SK-N-SH (cell line): ENCODE measurements around the gene LCNL1. TPM values are rescaled to one million over a fixed set of nuclear protein-coding genes. Genes with fewer than 3 reads are reported as not detected.

Experiments
- CTCF ChIA-PET: fragments of 300-600, 350-600 bp; formaldehyde crosslinking; extraction: SDS; loops from one replicate; lab custom pipeline; 2021; lab: Yijun Ruan, JAX
- POLR2A ChIA-PET: fragments of 350-600 bp; sonication (Branson Sonifier 250); formaldehyde crosslinking; extraction: SDS; loops from one replicate; lab custom pipeline; 2020; ENCODE audit warnings: antibody characterized with exemption, inconsistent platforms; lab: Yijun Ruan, JAX
- DNase-seq: peaks from one replicate; pipeline ENCODE4 v3.0.0; 2012
- H2AFZ ChIP-seq: fragments of 200-600 bp; sonication (generic); 2 replicates; pipeline ENCODE4 v1.8.1; 2016; ENCODE audit warnings: antibody characterized with exemption, mild to moderate bottlenecking, low read depth
- H3F3A ChIP-seq: fragments of 200-600 bp; sonication (generic); replicated peaks from 2 replicates; pipeline ENCODE3; 2016; ENCODE audit warnings: antibody characterized with exemption, mild to moderate bottlenecking; ENCODE audit not compliant: insufficient read depth
- H3K27ac ChIP-seq, 2 experiments: fragments of 200-500 bp in 1 of 2; fragments of 200-600 bp in 1 of 2; sonication (Bioruptor generic) in 1 of 2; sonication (generic), shearing (Covaris generic) in 1 of 2; 2 replicates each; pipeline versions ENCODE4 v1.5.1 to v1.6.1; 2014 to 2016; ENCODE audit warnings: low read depth in 2 of 2, inconsistent platforms in 1 of 2, low read length in 1 of 2, mild to moderate bottlenecking in 1 of 2, mixed read lengths in 1 of 2
- H3K27me3 ChIP-seq: fragments of 200-600 bp; sonication (generic), shearing (Covaris generic); 2 replicates; pipeline ENCODE4 v1.6.1; 2016; ENCODE audit warnings: mixed run types; ENCODE audit not compliant: insufficient read depth
- H3K36me3 ChIP-seq, 2 experiments: fragments of 200-500 bp in 1 of 2; fragments of 200-600 bp in 1 of 2; sonication (Bioruptor generic) in 1 of 2; sonication (generic) in 1 of 2; replicated peaks in 1 of 2; 2 replicates each; pipeline versions ENCODE3 to v1.5.1; 2014 to 2016; ENCODE audit warnings: low read length in 1 of 2, mild to moderate bottlenecking in 1 of 2; ENCODE audit not compliant: insufficient read depth in 2 of 2, control insufficient read depth in 1 of 2
- H3K4me1 ChIP-seq, 2 experiments: fragments of 200-500 bp in 1 of 2; fragments of 200-600 bp in 1 of 2; sonication (Bioruptor generic) in 1 of 2; sonication (generic), shearing (Covaris generic) in 1 of 2; 2 replicates each; pipeline versions ENCODE4 v1.5.1 to v1.6.1; 2014 to 2016; ENCODE audit warnings: low read depth in 1 of 2, low read length in 1 of 2, mixed run types in 1 of 2; ENCODE audit not compliant: insufficient read depth in 2 of 2, control insufficient read depth in 1 of 2
- H3K4me2 ChIP-seq: fragments of 200-600 bp; sonication (generic), shearing (Covaris generic); 2 replicates; pipeline ENCODE4 v1.6.1; 2017; ENCODE audit warnings: mixed run types
- H3K4me3 ChIP-seq, 2 experiments: fragments of 200-500 bp in 1 of 2; fragments of 200-600 bp in 1 of 2; sonication (Bioruptor generic) in 1 of 2; sonication (generic), shearing (Covaris generic) in 1 of 2; 2 replicates each; pipeline versions ENCODE4 v1.5.1 to v1.8.1; 2014 to 2016; ENCODE audit warnings: low read depth in 2 of 2, inconsistent platforms in 1 of 2, low read length in 1 of 2, mild to moderate bottlenecking in 1 of 2, mixed read lengths in 1 of 2, moderate library complexity in 1 of 2
- H3K79me2 ChIP-seq: fragments of 200-600 bp; sonication (generic); 2 replicates; pipeline ENCODE4 v1.8.1; 2017; ENCODE audit warnings: mild to moderate bottlenecking; ENCODE audit not compliant: insufficient read depth
- H3K9ac ChIP-seq: fragments of 200-600 bp; sonication (generic); 2 replicates; pipeline ENCODE4 v1.6.1; 2017; ENCODE audit warnings: mixed run types
- H3K9me2 ChIP-seq: fragments of 200-600 bp; sonication (generic); 2 replicates; pipeline ENCODE4 v1.6.1; 2017; ENCODE audit warnings: mixed run types
- H3K9me3 ChIP-seq: fragments of 200-600 bp; sonication (generic); 2 replicates; pipeline ENCODE4 v1.6.1; 2017; ENCODE audit warnings: mixed run types, mild to moderate bottlenecking, moderate library complexity
- H4K20me1 ChIP-seq: fragments of 200-600 bp; sonication (generic); 2 replicates; pipeline ENCODE4 v1.6.1; 2017; ENCODE audit warnings: mild to moderate bottlenecking, mixed run types; ENCODE audit not compliant: insufficient read depth
- CHD2 ChIP-seq: fragments of 150-350 bp; IDR thresholded peaks from 2 replicates; pipeline ENCODE4 v1.6.1; 2018; ENCODE audit warnings: low read length; ENCODE audit not compliant: partially characterized antibody
- CTCF ChIP-seq: fragments of 200-600 bp; sonication (generic); IDR thresholded peaks from 2 replicates; pipeline ENCODE4 v1.6.1; 2017; ENCODE audit warnings: antibody characterized with exemption, mild to moderate bottlenecking, moderate library complexity
- EP300 ChIP-seq, 2 experiments: IDR thresholded peaks; 2 replicates each; pipeline versions ENCODE4 v1.4.0 to v1.6.1; 2012; ENCODE audit warnings: borderline replicate concordance in 1 of 2, low read depth in 1 of 2, low read length in 1 of 2
- EZH2phosphoT487 ChIP-seq: fragments of 200-600 bp; sonication (generic); IDR thresholded peaks from 2 replicates; pipeline ENCODE4 v1.6.1; 2017; ENCODE audit warnings: low read depth, mixed run types, mild to moderate bottlenecking, antibody characterized with exemption, moderate library complexity, borderline replicate concordance
- FOXJ3 ChIP-seq: sonication (generic); formaldehyde crosslinking; IDR thresholded peaks from 2 replicates; pipeline ENCODE4 v1.5.1; 2020; ENCODE audit warnings: mild to moderate bottlenecking, missing genetic modification reagents
- FOXM1 ChIP-seq: IDR thresholded peaks from 2 replicates; pipeline ENCODE4 v1.4.0; 2012; ENCODE audit warnings: low read depth, mild to moderate bottlenecking
- GABPA ChIP-seq: IDR thresholded peaks from 2 replicates; pipeline ENCODE4 v1.4.0; 2012; ENCODE audit warnings: low read depth, mild to moderate bottlenecking
- JUND ChIP-seq: IDR thresholded peaks from 2 replicates; pipeline ENCODE4 v1.4.0; 2012
- MAX ChIP-seq: IDR thresholded peaks from 2 replicates; pipeline ENCODE4 v1.4.0; 2012; ENCODE audit warnings: low read depth
- MEF2A ChIP-seq: IDR thresholded peaks from 2 replicates; pipeline ENCODE4 v1.4.0; 2012; ENCODE audit warnings: low read depth, borderline replicate concordance
- MXI1 ChIP-seq: IDR thresholded peaks from 2 replicates; pipeline ENCODE4 v1.6.1; 2012; ENCODE audit warnings: mild to moderate bottlenecking, low read depth, low read length, improper control_type of control experiment
- POLR2AphosphoS5 ChIP-seq: IDR thresholded peaks from 2 replicates; pipeline ENCODE4 v1.6.1; 2012; ENCODE audit warnings: low read depth, low read length
- RAD21 ChIP-seq: IDR thresholded peaks from 2 replicates; pipeline ENCODE4 v1.6.1; 2012; ENCODE audit warnings: mild to moderate bottlenecking, low read length
- REST ChIP-seq: IDR thresholded peaks from 2 replicates; pipeline ENCODE4 v1.6.1; 2012; ENCODE audit warnings: mild to moderate bottlenecking, low read depth, low read length, moderate library complexity
- RFX5 ChIP-seq: IDR thresholded peaks from 2 replicates; pipeline ENCODE4 v1.6.1; 2012; ENCODE audit warnings: mild to moderate bottlenecking, improper control_type of control experiment, low read length
- RXRA ChIP-seq: IDR thresholded peaks from 2 replicates; pipeline ENCODE4 v1.4.0; 2012; ENCODE audit warnings: low read depth, mild to moderate bottlenecking, borderline replicate concordance
- SMC3 ChIP-seq: IDR thresholded peaks from 2 replicates; pipeline ENCODE4 v1.6.1; 2012; ENCODE audit warnings: low read depth, low read length, improper control_type of control experiment
- TAF1 ChIP-seq: IDR thresholded peaks from 2 replicates; pipeline ENCODE4 v1.6.1; 2012; ENCODE audit warnings: low read depth, mild to moderate bottlenecking, low read length, moderate library complexity, borderline replicate concordance
- USF2 ChIP-seq: fragments of 150-350 bp; IDR thresholded peaks from 2 replicates; pipeline ENCODE4 v1.6.1; 2017; ENCODE audit warnings: antibody characterized with exemption, low read length, low read depth, borderline replicate concordance
- YY1 ChIP-seq: IDR thresholded peaks from 2 replicates; pipeline ENCODE4 v1.4.0; 2012; ENCODE audit warnings: low read depth, mild to moderate bottlenecking
- WGBS: methylation state at CpG from one replicate; pipeline ENCODE4 v1.1.6; 2017; ENCODE audit warnings: low lambda C conversion rate; 5-methylcytosine and 5-hydroxymethylcytosine counted together
- polyA plus RNA-seq, 3 experiments: library from polyadenylated mRNA; depleted of rRNA; stranded (reverse); fragments of >200 nt; gene quantifications; 2 replicates each; pipeline ENCODE4 v1.2.3, GENCODE V29; 2012

LCNL1 gene
- polyA plus RNA-seq, 1 of the 3 experiments (the other 2 are of a cell fraction) = not detected

- H3K79me2 ChIP-seq = no peaks in the 10 kb centered on the region
- WGBS = 58% methylated on average over 5 of the region's 29 CpGs
- H3K4me1 ChIP-seq = peaks cover 0 to 5% of the 10 kb centered on the region in 2 experiments; a peak in 1 of 4 replicates
- H3F3A ChIP-seq = peaks cover 1% of the 10 kb centered on the region
- H3K27ac ChIP-seq = no peak overlapping the region
- no peak overlapping the region for H3K9ac ChIP-seq
- H3K36me3 ChIP-seq = no peaks in the 10 kb centered on the region
- no peak overlapping the region for H3K4me3 ChIP-seq
- DNase-seq = no peak
- no peaks in the 10 kb centered on the region for H4K20me1 ChIP-seq
- no peaks in the 10 kb centered on the region for H3K9me2 ChIP-seq
- TF ChIP-seq EZH2phosphoT487 = no peak
- no peak for TF ChIP-seq YY1
- H3K27me3 ChIP-seq = no peaks in the 10 kb centered on the region
- no peak overlapping the region for H3K4me2 ChIP-seq
- ChIA-PET CTCF (no interaction called here), POLR2A (no interaction called here)
- no peak overlapping the region for H2AFZ ChIP-seq
- no peaks in the 10 kb centered on the region for H3K9me3 ChIP-seq
Observed at GRCh38 chr9:136984464-136985026, 1.8 kb downstream of the LCNL1 start.

GRCh38 chr9:136985027-136985602, 2.3 kb downstream of the LCNL1 start:
- peaks cover 0 to 5% of the 10 kb centered on the region in 2 experiments; a peak in 1 of 4 replicates for H3K4me1 ChIP-seq
- H3K4me3 ChIP-seq = no peak overlapping the region
- no peak overlapping the region for H2AFZ ChIP-seq
- no peaks in the 10 kb centered on the region for H3K79me2 ChIP-seq
- no peaks in the 10 kb centered on the region for H3K27me3 ChIP-seq
- H3K9me3 ChIP-seq = no peaks in the 10 kb centered on the region
- H3K9me2 ChIP-seq = no peaks in the 10 kb centered on the region
- 96% methylated on average over 9 of the region's 48 CpGs for WGBS
- no peak overlapping the region for H3K27ac ChIP-seq
- H3F3A ChIP-seq = no peaks in the 10 kb centered on the region
- no peak overlapping the region for H3K9ac ChIP-seq
- TF ChIP-seq RFX5 = no peak
- TF ChIP-seq CTCF = no peak
- no peak for TF ChIP-seq EZH2phosphoT487
- TF ChIP-seq MAX = no peak
- TF ChIP-seq JUND = no peak
- TF ChIP-seq CHD2 = no peak
- TF ChIP-seq RXRA = no peak
- TF ChIP-seq MEF2A = no peak
- TF ChIP-seq POLR2AphosphoS5 = no peak
- TF ChIP-seq EP300 (IDR thresholded peaks at IDR 0.05; ENCODE audit: borderline replicate concordance in 1 of 2, low read depth in 1 of 2, low read length in 1 of 2) = no peak
- TF ChIP-seq TAF1 = no peak
- no peak for TF ChIP-seq REST
- no peak for TF ChIP-seq RAD21
- no peak for TF ChIP-seq MXI1
- no peak for TF ChIP-seq SMC3
- TF ChIP-seq FOXJ3 = no peak
- TF ChIP-seq FOXM1 = no peak
- no peak for TF ChIP-seq USF2
- no peak for TF ChIP-seq GABPA
- TF ChIP-seq, all 33 proteins: peak for 0
- POLR2A ChIA-PET = no interaction called here
- H3K36me3 ChIP-seq = no peaks in the 10 kb centered on the region
- no peak overlapping the region for H3K4me2 ChIP-seq
- H4K20me1 ChIP-seq = no peaks in the 10 kb centered on the region
- DNase-seq = no peak
- CTCF ChIA-PET = interaction anchor here (1.1 to 1.2 kb wide), 2 partner anchors 41 to 44 kb away, joined by 3 read pairs; partner anchors contain the start of gene FBXW5
